Measurements from ENCODE around the gene CNTNAP5. TPM values are rescaled to one million over a fixed set of nuclear protein-coding genes. Genes with fewer than 3 reads are reported as not detected.

The CNTNAP5 gene
- total and polyA plus RNA-seq, 2 of the 13 experiments (the other 11 are each of a cell fraction or from before 2014, with no cell fraction given), result not detected

- H3K9ac ChIP-seq (ENCODE audit: insufficient read depth, low read depth, low read length), result no peak overlapping the region
- H3K9me3 ChIP-seq (ENCODE audit: low read length), result no peaks in the 10 kb centered on the region
- H2AFZ ChIP-seq (ENCODE audit: low read length), result no peak overlapping the region
- no peaks in the 10 kb centered on the region for H3K36me3 ChIP-seq (replicated peaks in 1 of 2; ENCODE audit: control insufficient read depth in 1 of 2, insufficient read depth in 2 of 2, low read length in 2 of 2)
- ChIA-PET CTCF (ENCODE audit: low intra/inter-chr PET ratio, low total read pairs) (no interaction called here), POLR2A (no interaction called here)
- no peak overlapping the region for H3K4me2 ChIP-seq (ENCODE audit: low read depth, low read length)
- no peak overlapping the region for H3K4me3 ChIP-seq (replicated peaks in 1 of 3; ENCODE audit: insufficient read depth in 1 of 3, low read depth in 2 of 3, low read length in 3 of 3)
- FAIRE-seq (no peak), ATAC-seq (no peak), DNase-seq (ENCODE audit: low spot score) (no peak)
- H4K20me1 ChIP-seq (ENCODE audit: insufficient read depth, low read length), result no peaks in the 10 kb centered on the region
- no TSS peak for BruUV-seq (replicated peaks)
- 23% methylated on average over 3 of the region's 3 CpGs for WGBS (ENCODE audit: low lambda C conversion rate)
- intact Hi-C loops (cut with micrococcal nuclease; ENCODE audit: unreplicated experiment) (no loop called here), in situ Hi-C loops (cut with HindIII; ENCODE audit: extremely low pct_ligation_motif_present, low pct_unique_long_range_greater_than_20kb) (no loop called here)
- no peaks in the 10 kb centered on the region for H3K79me2 ChIP-seq (ENCODE audit: insufficient read depth, low read length)
- H3K4me1 ChIP-seq (ENCODE audit: insufficient read depth, low read length), result no peaks in the 10 kb centered on the region
- no peak overlapping the region for H3K27ac ChIP-seq (ENCODE audit: extremely low read length, insufficient read depth, low read length)
- no peaks in the 10 kb centered on the region for H3K27me3 ChIP-seq (ENCODE audit: control insufficient read depth in 1 of 2, insufficient read depth in 2 of 2, low read length in 2 of 2)
- TF ChIP-seq ZNF446 (CRISPR knock-in tag; IDR thresholded peaks at IDR 0.05) (no peak), ZUFSP (CRISPR knock-in tag; IDR thresholded peaks at IDR 0.05; ENCODE audit: borderline replicate concordance) (no peak), ZNF414 (CRISPR knock-in tag; IDR thresholded peaks at IDR 0.05) (no peak), ZNF496 (CRISPR knock-in tag; IDR thresholded peaks at IDR 0.05; ENCODE audit: insufficient replicate concordance) (no peak), ZNF138 (CRISPR knock-in tag; IDR thresholded peaks at IDR 0.05; ENCODE audit: low read depth) (no peak), ZNF451 (CRISPR knock-in tag; IDR thresholded peaks at IDR 0.05) (no peak), KDM1A (CRISPR knock-in tag; IDR thresholded peaks at IDR 0.05) (no peak), ZHX1 (CRISPR knock-in tag; IDR thresholded peaks at IDR 0.05; ENCODE audit: low read depth) (no peak), ZNF660 (CRISPR knock-in tag; IDR thresholded peaks at IDR 0.05; ENCODE audit: borderline replicate concordance, low read depth) (no peak), CBX5 (CRISPR knock-in tag; IDR thresholded peaks at IDR 0.05; ENCODE audit: borderline replicate concordance) (no peak), MYC (CRISPR knock-in tag; IDR thresholded peaks at IDR 0.05; ENCODE audit: borderline replicate concordance) (no peak)
- TF ChIP-seq, protein P1, sequence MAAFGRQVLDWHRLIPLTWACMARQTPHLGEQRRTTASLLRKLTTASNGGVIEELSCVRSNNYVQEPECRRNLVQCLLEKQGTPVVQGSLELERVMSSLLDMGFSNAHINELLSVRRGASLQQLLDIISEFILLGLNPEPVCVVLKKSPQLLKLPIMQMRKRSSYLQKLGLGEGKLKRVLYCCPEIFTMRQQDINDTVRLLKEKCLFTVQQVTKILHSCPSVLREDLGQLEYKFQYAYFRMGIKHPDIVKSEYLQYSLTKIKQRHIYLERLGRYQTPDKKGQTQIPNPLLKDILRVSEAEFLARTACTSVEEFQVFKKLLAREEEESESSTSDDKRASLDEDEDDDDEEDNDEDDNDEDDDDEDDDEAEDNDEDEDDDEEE (CRISPR knock-in tag; IDR thresholded peaks at IDR 0.05), result no peak
- TF ChIP-seq, protein P2, sequence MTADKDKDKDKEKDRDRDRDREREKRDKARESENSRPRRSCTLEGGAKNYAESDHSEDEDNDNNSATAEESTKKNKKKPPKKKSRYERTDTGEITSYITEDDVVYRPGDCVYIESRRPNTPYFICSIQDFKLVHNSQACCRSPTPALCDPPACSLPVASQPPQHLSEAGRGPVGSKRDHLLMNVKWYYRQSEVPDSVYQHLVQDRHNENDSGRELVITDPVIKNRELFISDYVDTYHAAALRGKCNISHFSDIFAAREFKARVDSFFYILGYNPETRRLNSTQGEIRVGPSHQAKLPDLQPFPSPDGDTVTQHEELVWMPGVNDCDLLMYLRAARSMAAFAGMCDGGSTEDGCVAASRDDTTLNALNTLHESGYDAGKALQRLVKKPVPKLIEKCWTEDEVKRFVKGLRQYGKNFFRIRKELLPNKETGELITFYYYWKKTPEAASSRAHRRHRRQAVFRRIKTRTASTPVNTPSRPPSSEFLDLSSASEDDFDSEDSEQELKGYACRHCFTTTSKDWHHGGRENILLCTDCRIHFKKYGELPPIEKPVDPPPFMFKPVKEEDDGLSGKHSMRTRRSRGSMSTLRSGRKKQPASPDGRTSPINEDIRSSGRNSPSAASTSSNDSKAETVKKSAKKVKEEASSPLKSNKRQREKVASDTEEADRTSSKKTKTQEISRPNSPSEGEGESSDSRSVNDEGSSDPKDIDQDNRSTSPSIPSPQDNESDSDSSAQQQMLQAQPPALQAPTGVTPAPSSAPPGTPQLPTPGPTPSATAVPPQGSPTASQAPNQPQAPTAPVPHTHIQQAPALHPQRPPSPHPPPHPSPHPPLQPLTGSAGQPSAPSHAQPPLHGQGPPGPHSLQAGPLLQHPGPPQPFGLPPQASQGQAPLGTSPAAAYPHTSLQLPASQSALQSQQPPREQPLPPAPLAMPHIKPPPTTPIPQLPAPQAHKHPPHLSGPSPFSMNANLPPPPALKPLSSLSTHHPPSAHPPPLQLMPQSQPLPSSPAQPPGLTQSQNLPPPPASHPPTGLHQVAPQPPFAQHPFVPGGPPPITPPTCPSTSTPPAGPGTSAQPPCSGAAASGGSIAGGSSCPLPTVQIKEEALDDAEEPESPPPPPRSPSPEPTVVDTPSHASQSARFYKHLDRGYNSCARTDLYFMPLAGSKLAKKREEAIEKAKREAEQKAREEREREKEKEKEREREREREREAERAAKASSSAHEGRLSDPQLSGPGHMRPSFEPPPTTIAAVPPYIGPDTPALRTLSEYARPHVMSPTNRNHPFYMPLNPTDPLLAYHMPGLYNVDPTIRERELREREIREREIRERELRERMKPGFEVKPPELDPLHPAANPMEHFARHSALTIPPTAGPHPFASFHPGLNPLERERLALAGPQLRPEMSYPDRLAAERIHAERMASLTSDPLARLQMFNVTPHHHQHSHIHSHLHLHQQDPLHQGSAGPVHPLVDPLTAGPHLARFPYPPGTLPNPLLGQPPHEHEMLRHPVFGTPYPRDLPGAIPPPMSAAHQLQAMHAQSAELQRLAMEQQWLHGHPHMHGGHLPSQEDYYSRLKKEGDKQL (CRISPR knock-in tag; IDR thresholded peaks at IDR 0.05; ENCODE audit: low read depth), result no peak
Observed at GRCh38 chr2:124046332-124046731, 21.2 kb downstream of the CNTNAP5 start.
